Measurements from ENCODE around the gene KAT6B. TPM values are rescaled to one million over a fixed set of nuclear protein-coding genes. Genes with fewer than 3 reads are reported as not detected.

The KAT6B gene
- total and polyA plus RNA-seq, 2 experiments from 2014 or later, result 32.0 to 43.9 TPM

DNA sequence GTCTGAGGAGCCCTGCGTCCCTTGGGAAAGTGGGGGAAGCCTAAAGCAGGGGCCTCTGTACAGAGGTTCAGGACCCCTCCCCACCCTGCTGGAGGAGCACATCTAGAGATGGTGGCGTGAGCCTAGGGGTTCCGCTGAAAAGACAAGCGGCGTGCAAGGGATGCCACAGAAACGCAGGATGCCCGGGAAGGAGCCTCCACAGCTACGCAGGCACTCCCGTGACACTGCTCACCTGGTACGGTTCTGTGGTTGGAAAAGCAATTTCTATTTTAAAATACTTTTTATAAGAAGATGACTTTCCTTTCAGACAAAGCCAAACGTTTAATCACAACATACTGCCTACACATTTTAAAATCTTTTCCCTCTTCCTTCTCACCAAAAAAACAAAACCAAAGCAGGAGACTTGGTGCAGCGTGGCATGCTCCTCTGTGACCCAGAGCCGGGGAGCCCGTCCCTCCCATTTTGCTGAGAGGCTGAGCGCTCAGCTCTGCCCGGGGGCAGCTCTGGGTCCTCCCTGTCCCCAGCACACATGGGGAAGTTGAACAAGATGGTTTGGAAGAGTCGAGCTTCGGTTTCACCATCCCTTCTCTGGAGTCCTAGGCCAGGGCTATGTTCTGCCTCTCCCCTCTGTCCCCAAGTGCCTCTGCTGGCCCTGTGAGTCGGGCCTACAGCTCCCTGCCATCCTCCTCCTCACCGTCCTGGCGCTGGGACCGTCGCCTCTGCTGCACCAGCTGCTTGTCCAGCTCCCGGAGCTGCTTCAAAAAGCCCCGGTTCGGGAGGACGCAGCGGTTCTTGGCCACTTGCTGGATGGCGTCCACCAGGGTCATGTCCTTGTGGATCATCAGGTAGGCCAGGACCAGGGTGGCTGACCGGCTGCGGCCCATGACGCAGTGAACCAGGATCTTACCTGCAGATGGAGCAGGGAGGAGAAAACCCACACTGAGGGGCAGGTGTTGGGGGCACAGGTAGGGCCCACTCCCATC, 211.1 kb downstream of the KAT6B start:
- Histone ChIP-seq H3K27me3 (no peaks in the 10 kb centered on the region), H3K4me1 (ENCODE audit: low read depth) (peaks cover 10% of the 10 kb centered on the region), H3K9me3 (ENCODE audit: low read depth) (no peaks in the 10 kb centered on the region), H3K36me3 (no peaks in the 10 kb centered on the region), H3K4me3 (no peak overlapping the region), H3K27ac (no peak overlapping the region)
- no peak for DNase-seq (ENCODE audit: low read depth in 1 of 2, low spot score in 1 of 2)
- TF ChIP-seq CTCF (IDR thresholded peaks at IDR 0.05; ENCODE audit: low read depth, low read length), result no peak

- no peak for TF ChIP-seq CTCF (IDR thresholded peaks at IDR 0.05; ENCODE audit: low read depth, low read length)
- Histone ChIP-seq H3K9me3 (ENCODE audit: low read depth) (no peaks in the 10 kb centered on the region), H3K36me3 (no peaks in the 10 kb centered on the region), H3K27ac (peak overlapping the region; percentile 58), H3K4me3 (no peak overlapping the region), H3K4me1 (ENCODE audit: low read depth) (peaks cover 10% of the 10 kb centered on the region), H3K27me3 (no peaks in the 10 kb centered on the region)
- peak; percentile 29 to 79 for DNase-seq (ENCODE audit: low read depth in 1 of 2, low spot score in 1 of 2)
These were observed 211.9 kb downstream of the KAT6B start for GRCh38 chr10:75038335-75038734.

GRCh38 chr10:75040576-75040975, 214.2 kb downstream of the KAT6B start:
- Histone ChIP-seq H3K4me1 (ENCODE audit: low read depth) (peaks cover 10% of the 10 kb centered on the region), H3K27me3 (peaks cover 5% of the 10 kb centered on the region), H3K27ac (no peak overlapping the region), H3K36me3 (no peaks in the 10 kb centered on the region), H3K9me3 (ENCODE audit: low read depth) (no peaks in the 10 kb centered on the region), H3K4me3 (no peak overlapping the region)
- no peak for TF ChIP-seq CTCF (IDR thresholded peaks at IDR 0.05; ENCODE audit: low read depth, low read length)
- DNase-seq (ENCODE audit: low read depth in 1 of 2, low spot score in 1 of 2), result no peak

DNA sequence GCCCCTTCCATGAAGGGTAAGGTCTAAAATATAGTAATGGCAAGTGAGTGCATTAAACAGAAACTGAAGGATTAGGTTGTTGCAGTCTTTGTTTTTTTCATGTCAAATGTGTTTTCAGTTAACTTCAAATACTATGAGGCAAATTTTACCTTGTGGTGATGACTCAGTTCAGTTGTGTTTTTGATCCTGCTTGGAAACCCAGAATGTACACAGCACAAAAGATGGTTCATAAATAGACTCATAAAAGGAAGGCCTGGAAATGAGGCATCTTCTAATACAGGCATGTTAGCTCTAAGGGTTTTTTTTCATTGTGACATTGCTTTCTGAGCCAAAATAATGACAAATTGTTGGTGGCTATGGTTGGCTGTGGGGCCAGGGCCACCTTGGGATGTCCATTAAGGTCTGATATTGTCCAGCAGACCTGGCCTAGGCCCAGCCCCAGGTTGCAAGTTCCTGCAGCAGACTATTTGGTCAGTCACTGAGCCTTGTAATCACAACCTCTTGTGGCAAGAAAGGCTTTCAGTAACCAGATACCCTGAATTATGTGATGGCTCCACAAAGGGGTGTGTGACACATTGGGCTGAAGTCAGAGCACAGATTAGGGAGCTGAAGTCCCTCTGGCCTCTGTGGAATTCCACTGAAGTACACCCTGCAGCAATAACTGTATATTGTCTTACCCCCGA, 216.0 kb downstream of the KAT6B start:
- TF ChIP-seq CTCF (IDR thresholded peaks at IDR 0.05; ENCODE audit: low read depth, low read length), result no peak
- Histone ChIP-seq H3K27ac (no peak overlapping the region), H3K9me3 (ENCODE audit: low read depth) (no peaks in the 10 kb centered on the region), H3K36me3 (no peaks in the 10 kb centered on the region), H3K4me3 (no peak overlapping the region), H3K27me3 (peaks cover 8% of the 10 kb centered on the region), H3K4me1 (ENCODE audit: low read depth) (peaks cover 10% of the 10 kb centered on the region)
- DNase-seq (ENCODE audit: low read depth in 1 of 2, low spot score in 1 of 2), result peak; percentile 17 to 23

DNA sequence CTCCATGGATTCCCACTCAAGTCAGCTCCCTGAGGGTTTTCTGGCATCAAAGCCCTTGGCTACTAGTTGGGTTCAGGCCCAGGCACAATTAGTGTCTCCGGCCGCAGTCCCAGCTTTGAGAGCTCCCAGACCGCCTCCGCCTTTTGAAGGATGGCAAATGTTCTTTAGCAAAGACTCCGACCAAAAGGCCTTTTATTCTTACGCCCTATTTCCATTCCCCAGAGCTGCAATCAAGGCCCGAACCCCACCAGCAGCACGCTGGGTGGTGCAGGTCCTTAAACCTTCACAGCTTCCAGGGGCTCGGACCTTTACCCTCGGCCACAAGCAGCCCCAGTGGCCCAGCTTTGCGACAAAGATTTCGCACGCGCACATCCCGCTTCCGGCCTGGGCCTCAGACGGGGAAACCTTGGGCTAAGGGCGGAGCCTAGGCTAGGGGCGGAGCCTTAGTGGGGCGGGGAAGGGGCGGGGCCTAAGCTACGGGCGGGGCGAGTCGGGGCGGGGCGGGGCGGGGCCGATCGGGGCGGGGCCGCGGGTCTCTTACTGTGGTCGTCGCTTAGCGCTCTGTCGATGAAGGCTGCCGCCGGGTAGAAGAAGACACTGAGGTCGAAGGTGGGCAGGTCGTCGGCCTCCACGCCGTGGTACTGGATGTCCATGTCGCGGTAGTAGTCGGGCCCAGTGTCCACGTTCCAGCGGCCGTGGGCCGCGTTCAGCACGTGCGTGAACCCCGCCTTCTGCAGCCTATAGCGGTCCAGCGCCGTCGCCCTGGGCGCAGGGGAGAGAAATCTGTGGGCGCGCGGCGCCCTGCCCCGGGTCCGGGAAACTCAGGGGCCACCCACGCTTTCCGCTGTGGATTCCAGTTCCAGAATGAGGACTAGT, 217.1 kb downstream of the KAT6B start:
- Histone ChIP-seq H3K36me3 (no peaks in the 10 kb centered on the region), H3K4me3 (no peak overlapping the region), H3K4me1 (ENCODE audit: low read depth) (peaks cover 4% of the 10 kb centered on the region), H3K27me3 (peaks cover 8% of the 10 kb centered on the region), H3K27ac (no peak overlapping the region), H3K9me3 (ENCODE audit: low read depth) (no peaks in the 10 kb centered on the region)
- TF ChIP-seq CTCF (IDR thresholded peaks at IDR 0.05; ENCODE audit: low read depth, low read length), result no peak
- DNase-seq (ENCODE audit: low read depth in 1 of 2, low spot score in 1 of 2), result no peak
